H9 (cell line): ENCODE measurements around the gene TCF7L1. TPM values are rescaled to one million over a fixed set of nuclear protein-coding genes. Genes with fewer than 3 reads are reported as not detected.

Source experiments
- DNase-seq: peaks from one replicate; pipeline ENCODE4 v3.0.0-alpha.2; 2017
- H2AFZ ChIP-seq: one replicate; pipeline ENCODE4 v1.6.1; 2013; ENCODE audit warnings: mild to moderate bottlenecking, low read length, control low read depth, moderate library complexity
- H2AK5ac ChIP-seq: 2 replicates; pipeline ENCODE4 v1.6.1; 2013; ENCODE audit warnings: low read length, control low read depth, mixed read lengths; ENCODE audit not compliant: insufficient read length
- H2BK120ac ChIP-seq: one replicate; pipeline ENCODE4 v1.6.1; 2013; ENCODE audit warnings: low read depth, mild to moderate bottlenecking, low read length, control low read depth, inconsistent platforms; ENCODE audit not compliant: poor library complexity, severe bottlenecking
- H2BK12ac ChIP-seq: 2 replicates; pipeline ENCODE4 v1.6.1; 2013; ENCODE audit warnings: low read length, control low read depth, mixed read lengths, low read depth; ENCODE audit not compliant: insufficient read length
- H2BK15ac ChIP-seq: 2 replicates; pipeline ENCODE4 v1.6.1; 2013; ENCODE audit warnings: low read depth, low read length, control low read depth
- H2BK20ac ChIP-seq: one replicate; pipeline ENCODE4 v1.6.1; 2013; ENCODE audit warnings: low read depth, mild to moderate bottlenecking, low read length, control low read depth, inconsistent platforms; ENCODE audit not compliant: poor library complexity, severe bottlenecking
- H2BK5ac ChIP-seq: 2 replicates; pipeline ENCODE4 v1.6.1; 2013; ENCODE audit warnings: low read length, control low read depth, mixed read lengths; ENCODE audit not compliant: insufficient read length
- H3K14ac ChIP-seq: 2 replicates; pipeline ENCODE4 v1.6.1; 2013; ENCODE audit warnings: low read length, control low read depth; ENCODE audit not compliant: insufficient read depth
- H3K18ac ChIP-seq: 2 replicates; pipeline ENCODE4 v1.6.1; 2013; ENCODE audit warnings: low read depth, mild to moderate bottlenecking, mixed read lengths, low read length, control low read depth; ENCODE audit not compliant: insufficient read length
- H3K23ac ChIP-seq: 2 replicates; pipeline ENCODE4 v1.6.1; 2013; ENCODE audit warnings: low read length, control low read depth, mixed read lengths, low read depth; ENCODE audit not compliant: insufficient read length
- H3K23me2 ChIP-seq: 2 replicates; pipeline ENCODE4 v1.6.1; 2013; ENCODE audit warnings: low read depth, mild to moderate bottlenecking, mixed read lengths, low read length, control low read depth; ENCODE audit not compliant: insufficient read length, poor library complexity, severe bottlenecking
- H3K27ac ChIP-seq: 2 replicates; pipeline ENCODE4 v1.5.1; 2013; ENCODE audit warnings: low read length, control low read depth, mixed read lengths, low read depth; ENCODE audit not compliant: insufficient read length
- H3K27me3 ChIP-seq: 2 replicates; pipeline ENCODE4 v1.6.1; 2013; ENCODE audit warnings: low read length, control low read depth, inconsistent platforms; ENCODE audit not compliant: insufficient read depth
- H3K4ac ChIP-seq: 2 replicates; pipeline ENCODE4 v1.6.1; 2013; ENCODE audit warnings: low read depth, mild to moderate bottlenecking, control low read depth, inconsistent platforms, low read length, moderate library complexity
- H3K4me1 ChIP-seq: 2 replicates; pipeline ENCODE4 v1.6.1; 2013; ENCODE audit warnings: low read length, control low read depth, inconsistent platforms; ENCODE audit not compliant: insufficient read depth
- H3K4me2 ChIP-seq: 2 replicates; pipeline ENCODE4 v1.6.1; 2013; ENCODE audit warnings: low read length, control low read depth, mixed read lengths; ENCODE audit not compliant: insufficient read length, insufficient read depth
- H3K56ac ChIP-seq: 2 replicates; pipeline ENCODE4 v1.6.1; 2013; ENCODE audit warnings: low read depth, mild to moderate bottlenecking, mixed read lengths, low read length, control low read depth; ENCODE audit not compliant: insufficient read length
- H3K79me1 ChIP-seq: 2 replicates; pipeline ENCODE4 v1.6.1; 2013; ENCODE audit warnings: low read depth, mild to moderate bottlenecking, moderate library complexity, low read length, control low read depth, inconsistent platforms; ENCODE audit not compliant: insufficient read depth, poor library complexity, severe bottlenecking
- H3K79me2 ChIP-seq: 2 replicates; pipeline ENCODE4 v1.6.1; 2013; ENCODE audit warnings: low read length, control low read depth, inconsistent platforms; ENCODE audit not compliant: insufficient read depth
- H3K9ac ChIP-seq: 2 replicates; pipeline ENCODE4 v1.6.1; 2013; ENCODE audit warnings: low read length, control low read depth, mixed read lengths; ENCODE audit not compliant: insufficient read length; ENCODE audit errors: extremely low read depth
- H3K9me3 ChIP-seq: one replicate; pipeline ENCODE4 v1.6.1; 2013; ENCODE audit warnings: low read depth, low read length, inconsistent platforms; ENCODE audit not compliant: control insufficient read depth
- H3T11ph ChIP-seq: one replicate; pipeline ENCODE4 v1.6.1; 2013; ENCODE audit warnings: mild to moderate bottlenecking, low read length, control low read depth, inconsistent platforms
- H4K20me1 ChIP-seq: one replicate; pipeline ENCODE4 v1.6.1; 2013; ENCODE audit not compliant: control insufficient read depth, insufficient read length, insufficient read depth
- H4K5ac ChIP-seq: 2 replicates; pipeline ENCODE4 v1.6.1; 2013; ENCODE audit warnings: low read depth, mild to moderate bottlenecking, mixed read lengths, low read length, control low read depth; ENCODE audit not compliant: insufficient read length
- H4K8ac ChIP-seq: replicated peaks from 2 replicates; pipeline ENCODE4 v1.6.1; 2013; ENCODE audit warnings: low read length, control low read depth, mixed read lengths, low read depth; ENCODE audit not compliant: insufficient read length
- H4K91ac ChIP-seq: 2 replicates; pipeline ENCODE4 v1.6.1; 2013; ENCODE audit warnings: low read depth, mild to moderate bottlenecking, moderate library complexity, mixed read lengths, low read length, control low read depth; ENCODE audit not compliant: insufficient read length
- H3K27ac Mint-ChIP-seq, 3 experiments: 2 replicates in 2 of 3; 3 replicates in 1 of 3; pipeline ENCODE4 v1.8.0; 2020 to 2021; ENCODE audit warnings: mixed read lengths in 3 of 3, mild to moderate bottlenecking in 1 of 3, moderate library complexity in 1 of 3
- H3K27me3 Mint-ChIP-seq: 2 replicates; pipeline ENCODE4 v1.8.0; 2021; ENCODE audit warnings: low read depth, mild to moderate bottlenecking, moderate library complexity, mixed read lengths
- H3K36me3 Mint-ChIP-seq, 3 experiments: 2 replicates in 2 of 3; 3 replicates in 1 of 3; pipeline ENCODE4 v1.8.0; 2020 to 2021; ENCODE audit warnings: low read depth in 3 of 3, mixed read lengths in 3 of 3; ENCODE audit not compliant: insufficient read depth in 1 of 3
- H3K4me1 Mint-ChIP-seq, 2 experiments: 2 replicates each; pipeline ENCODE4 v1.8.0; 2020; ENCODE audit warnings: mixed read lengths in 2 of 2
- H3K4me3 Mint-ChIP-seq, 2 experiments: 2 replicates in 1 of 2; 3 replicates in 1 of 2; pipeline ENCODE4 v1.8.0; 2020 to 2021; ENCODE audit warnings: mild to moderate bottlenecking in 2 of 2, mixed read lengths in 2 of 2, moderate library complexity in 1 of 2
- H3K9me3 Mint-ChIP-seq, 2 experiments: 2 replicates in 1 of 2; 3 replicates in 1 of 2; pipeline ENCODE4 v1.8.0; 2020; ENCODE audit warnings: mild to moderate bottlenecking in 2 of 2, mixed read lengths in 2 of 2, moderate library complexity in 1 of 2
- WGBS: extraction: QIAGEN DNeasy Blood & Tissue Kit; methylation state at CpG from one replicate; pipeline ENCODE4 v1.1.7; 2013; ENCODE audit warnings: missing lambda C conversion rate, low lambda C conversion rate, mixed read lengths; ENCODE audit not compliant: insufficient read length; ENCODE audit errors: extremely low coverage; 5-methylcytosine and 5-hydroxymethylcytosine counted together
- total RNA-seq: library from RNA; stranded (reverse); gene quantifications from 2 replicates; pipeline ENCODE4 v1.2.1, GENCODE V29; 2021
- TF ChIP-seq, protein P1 (sequence below): fragments of 200-600 bp; sonication (generic); conservative IDR thresholded peaks from 3 replicates; pipeline ENCODE4 v1.8.0; 2021; ENCODE audit warnings: antibody characterized with exemption, mild to moderate bottlenecking

The TCF7L1 gene
- total RNA-seq, 1 experiment from 2014 or later = 112 TPM

DNA sequence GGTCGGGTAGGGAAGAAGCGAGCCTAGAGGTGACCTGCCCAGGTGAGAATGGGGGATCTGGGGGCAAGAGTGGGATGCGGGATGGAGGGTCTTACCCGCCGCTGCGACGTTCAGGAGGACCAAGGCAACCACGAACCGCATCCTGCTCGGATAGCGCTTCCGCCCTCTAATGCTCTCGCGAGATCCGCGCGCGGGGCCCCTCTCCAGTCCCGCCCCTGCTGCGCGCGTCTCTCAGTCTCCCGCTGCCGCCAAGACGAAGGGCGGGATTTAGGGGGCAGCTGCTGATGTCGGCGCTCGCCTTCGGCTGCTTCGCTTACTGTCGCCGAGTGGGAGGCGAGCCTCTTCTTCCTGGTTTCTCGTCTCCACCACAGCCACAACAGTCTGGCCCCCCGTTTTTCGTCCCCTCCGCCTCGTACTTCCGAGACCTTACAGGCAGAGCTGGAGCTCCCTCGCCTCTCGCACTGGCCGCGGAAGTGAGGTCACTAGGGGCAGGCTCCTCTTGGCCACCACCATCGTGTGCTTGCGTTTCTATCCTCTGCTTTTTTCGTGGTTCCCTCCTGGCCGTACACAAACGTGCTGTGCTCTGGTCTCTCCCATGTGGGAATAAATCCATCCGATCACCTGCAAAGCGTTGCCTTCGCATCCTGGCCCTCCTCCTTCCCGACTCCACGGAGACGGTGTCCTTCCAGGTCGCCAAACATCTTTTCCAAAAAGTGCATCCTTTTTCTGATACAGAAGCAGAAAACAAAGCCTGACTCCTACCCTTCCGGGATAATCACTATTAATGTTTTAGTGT lies 194.8 kb downstream of the TCF7L1 start, which contains the start of gene TGOLN2:
Gene TGOLN2, minus strand, starts transcription at position 168 of the 796 bp plus-strand sequence. Its CDS starts 27 bp downstream, at position 141.
- Histone ChIP-seq H3K4me1 (no peaks in the 10 kb centered on the region; the same call in 1 of the 2 replicates), H3K4ac (no peak within 1 kb of the TSS; the same call in 1 of the 2 replicates), H4K8ac (no peak within 1 kb of the TSS), H3K79me1 (peaks cover 16% of the 10 kb centered on the region), H3K18ac (peak within 1 kb of the TSS; percentile 98), H3K23me2 (peaks cover 18% of the 10 kb centered on the region), H3K27ac (peak within 1 kb of the TSS; percentile 80), H2AK5ac (no peak within 1 kb of the TSS), H2BK20ac (no peak within 1 kb of the TSS), H3K27me3 (no peaks in the 10 kb centered on the region), H2BK15ac (no peak within 1 kb of the TSS), H4K5ac (peak within 1 kb of the TSS; percentile 86), H3K23ac (no peak within 1 kb of the TSS), H2BK120ac (peak within 1 kb of the TSS; percentile 90), H2AFZ (no peak within 1 kb of the TSS), H3K79me2 (peaks cover 8% of the 10 kb centered on the region; the same call in 1 of the 2 replicates), H4K20me1 (no peaks in the 10 kb centered on the region), H4K91ac (no peak within 1 kb of the TSS), H2BK5ac (peak within 1 kb of the TSS; percentile 85), H3K9me3 (no peaks in the 10 kb centered on the region), H3T11ph (no peak within 1 kb of the TSS), H2BK12ac (no peak within 1 kb of the TSS), H3K56ac (peak within 1 kb of the TSS; percentile 48), H3K4me2 (peak within 1 kb of the TSS; percentile 92), H3K14ac (peak within 1 kb of the TSS; percentile 100), H3K9ac (peak within 1 kb of the TSS; percentile 99)
- Mint-ChIP-seq H3K36me3 (peaks cover 14 to 41% (median 34%) of the 10 kb centered on the region in 3 experiments; a peak in 6 of 7 replicates), H3K27me3 (no peaks in the 10 kb centered on the region; the same call in 1 of the 2 replicates), H3K4me1 (peaks cover 35 to 44% of the 10 kb centered on the region in 2 experiments), H3K9me3 (no peaks in the 10 kb centered on the region; a peak in 1 of 5 replicates), H3K4me3 (peak within 1 kb of the TSS; percentile 90 to 93), H3K27ac (peak within 1 kb of the TSS; percentile 100)
- WGBS = no CpG with 5 or more reads among the region's 57 CpGs
- DNase-seq = peak; percentile 91
- TF ChIP-seq, protein P1, sequence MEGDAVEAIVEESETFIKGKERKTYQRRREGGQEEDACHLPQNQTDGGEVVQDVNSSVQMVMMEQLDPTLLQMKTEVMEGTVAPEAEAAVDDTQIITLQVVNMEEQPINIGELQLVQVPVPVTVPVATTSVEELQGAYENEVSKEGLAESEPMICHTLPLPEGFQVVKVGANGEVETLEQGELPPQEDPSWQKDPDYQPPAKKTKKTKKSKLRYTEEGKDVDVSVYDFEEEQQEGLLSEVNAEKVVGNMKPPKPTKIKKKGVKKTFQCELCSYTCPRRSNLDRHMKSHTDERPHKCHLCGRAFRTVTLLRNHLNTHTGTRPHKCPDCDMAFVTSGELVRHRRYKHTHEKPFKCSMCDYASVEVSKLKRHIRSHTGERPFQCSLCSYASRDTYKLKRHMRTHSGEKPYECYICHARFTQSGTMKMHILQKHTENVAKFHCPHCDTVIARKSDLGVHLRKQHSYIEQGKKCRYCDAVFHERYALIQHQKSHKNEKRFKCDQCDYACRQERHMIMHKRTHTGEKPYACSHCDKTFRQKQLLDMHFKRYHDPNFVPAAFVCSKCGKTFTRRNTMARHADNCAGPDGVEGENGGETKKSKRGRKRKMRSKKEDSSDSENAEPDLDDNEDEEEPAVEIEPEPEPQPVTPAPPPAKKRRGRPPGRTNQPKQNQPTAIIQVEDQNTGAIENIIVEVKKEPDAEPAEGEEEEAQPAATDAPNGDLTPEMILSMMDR = peak; percentile 20; the same call in 1 of the 3 replicates
